ENCODE measurements around the gene STOX2.

GRCh38 chr4:183905593-183906488 lies 734 bp downstream of the STOX2 start:
- TF ChIP-seq CTCF (IDR thresholded peaks at IDR 0.05; ENCODE audit: low read length): no peak
- TF ChIP-seq EZH2 (IDR thresholded peaks at IDR 0.05; ENCODE audit: borderline replicate concordance, low read length): no peak

All from OCI-LY1 (cell line).